ENCODE results near the gene PNLIPRP3.
"Not testable (repeated sequence)": the region's sequence is repeated elsewhere in the genome, so short reads cannot be mapped to it uniquely, and the experiment has no call there.

The PNLIPRP3 gene

GRCh38 chr10:116427671-116428070 is at the start of gene PNLIPRP3:
Gene PNLIPRP3 (plus strand): TSS chr10:116427847. CDS start chr10:116428013, 166 bp downstream.
- no peak within 1 kb of the TSS for H3K4me3 ChIP-seq (ENCODE audit: low read length)
- no peaks in the 10 kb centered on the region for H3K9me3 ChIP-seq (ENCODE audit: low read length)
- H2AFZ ChIP-seq (ENCODE audit: low read depth, low read length), result no peak within 1 kb of the TSS
- H3K4me1 ChIP-seq (ENCODE audit: insufficient read depth, low read length), result no peaks in the 10 kb centered on the region
- peaks cover 3% of the 10 kb centered on the region for H3K27me3 ChIP-seq (ENCODE audit: insufficient read depth, low read length)
- H3K36me3 ChIP-seq (ENCODE audit: insufficient read depth, low read length), result no peaks in the 10 kb centered on the region

GRCh38 chr10:116382290-116382689 is 45.4 kb upstream of the PNLIPRP3 start:
- Histone ChIP-seq H3K9me3 (ENCODE audit: low read length) (no peaks in the 10 kb centered on the region), H3K36me3 (ENCODE audit: insufficient read depth, low read length) (no peaks in the 10 kb centered on the region), H3K4me1 (ENCODE audit: insufficient read depth, low read length) (peaks cover 21% of the 10 kb centered on the region), H3K27me3 (ENCODE audit: insufficient read depth, low read length) (no peaks in the 10 kb centered on the region), H3K4me3 (ENCODE audit: low read length) (no peak overlapping the region), H2AFZ (ENCODE audit: low read depth, low read length) (no peak overlapping the region)

GRCh38 chr10:116385311-116385710 is 42.3 kb upstream of the PNLIPRP3 start:
- Histone ChIP-seq H3K27me3 (ENCODE audit: insufficient read depth, low read length) (no peaks in the 10 kb centered on the region), H3K36me3 (ENCODE audit: insufficient read depth, low read length) (no peaks in the 10 kb centered on the region), H3K9me3 (ENCODE audit: low read length) (no peaks in the 10 kb centered on the region), H3K4me1 (ENCODE audit: insufficient read depth, low read length) (peaks cover 21% of the 10 kb centered on the region), H3K4me3 (ENCODE audit: low read length) (no peak overlapping the region), H2AFZ (ENCODE audit: low read depth, low read length) (no peak overlapping the region)

- no peak overlapping the region for H2AFZ ChIP-seq (ENCODE audit: low read depth, low read length)
- H3K9me3 ChIP-seq (ENCODE audit: low read length), result no peaks in the 10 kb centered on the region
- H3K4me1 ChIP-seq (ENCODE audit: insufficient read depth, low read length), result peaks cover 21% of the 10 kb centered on the region
- no peaks in the 10 kb centered on the region for H3K36me3 ChIP-seq (ENCODE audit: insufficient read depth, low read length)
- no peak overlapping the region for H3K4me3 ChIP-seq (ENCODE audit: low read length)
- H3K27me3 ChIP-seq (ENCODE audit: insufficient read depth, low read length), result no peaks in the 10 kb centered on the region
Observed at GRCh38 chr10:116385994-116386809, 41.4 kb upstream of the PNLIPRP3 start.

GRCh38 chr10:116393246-116393831 is 34.3 kb upstream of the PNLIPRP3 start:
- not testable (repeated sequence) for H3K4me1 ChIP-seq (ENCODE audit: insufficient read depth, low read length); H2AFZ ChIP-seq (ENCODE audit: low read depth, low read length)

GRCh38 chr10:116395223-116395985 is 32.2 kb upstream of the PNLIPRP3 start:
- peaks cover 2% of the 10 kb centered on the region for H3K9me3 ChIP-seq (ENCODE audit: low read length)
- no peak overlapping the region for H2AFZ ChIP-seq (ENCODE audit: low read depth, low read length)
- no peaks in the 10 kb centered on the region for H3K27me3 ChIP-seq (ENCODE audit: insufficient read depth, low read length)
- no peaks in the 10 kb centered on the region for H3K4me1 ChIP-seq (ENCODE audit: insufficient read depth, low read length)
- H3K36me3 ChIP-seq (ENCODE audit: insufficient read depth, low read length), result no peaks in the 10 kb centered on the region
- H3K4me3 ChIP-seq (ENCODE audit: low read length), result no peak overlapping the region

More at GRCh38 chr10:116393246-116393831, 34.3 kb upstream of the PNLIPRP3 start:
- H3K36me3 ChIP-seq (ENCODE audit: insufficient read depth, low read length); H3K9me3 ChIP-seq (ENCODE audit: low read length); H3K27me3 ChIP-seq (ENCODE audit: insufficient read depth, low read length); H3K4me3 ChIP-seq (ENCODE audit: low read length): not testable (repeated sequence)

GRCh38 chr10:116398224-116398623 is 29.4 kb upstream of the PNLIPRP3 start:
- H3K36me3 ChIP-seq (ENCODE audit: insufficient read depth, low read length), result no peaks in the 10 kb centered on the region
- no peak overlapping the region for H3K4me3 ChIP-seq (ENCODE audit: low read length)
- H3K27me3 ChIP-seq (ENCODE audit: insufficient read depth, low read length), result no peaks in the 10 kb centered on the region
- H2AFZ ChIP-seq (ENCODE audit: low read depth, low read length), result peak overlapping the region; percentile 13
- peaks cover 2% of the 10 kb centered on the region for H3K9me3 ChIP-seq (ENCODE audit: low read length)
- H3K4me1 ChIP-seq (ENCODE audit: insufficient read depth, low read length), result no peaks in the 10 kb centered on the region

GRCh38 chr10:116402858-116403257 is 24.8 kb upstream of the PNLIPRP3 start:
- Histone ChIP-seq H3K4me1 (ENCODE audit: insufficient read depth, low read length) (no peaks in the 10 kb centered on the region), H3K9me3 (ENCODE audit: low read length) (no peaks in the 10 kb centered on the region), H3K36me3 (ENCODE audit: insufficient read depth, low read length) (no peaks in the 10 kb centered on the region), H3K4me3 (ENCODE audit: low read length) (no peak overlapping the region), H3K27me3 (ENCODE audit: insufficient read depth, low read length) (no peaks in the 10 kb centered on the region), H2AFZ (ENCODE audit: low read depth, low read length) (no peak overlapping the region)

- no peak overlapping the region for H2AFZ ChIP-seq (ENCODE audit: low read depth, low read length)
- H3K27me3 ChIP-seq (ENCODE audit: insufficient read depth, low read length), result no peaks in the 10 kb centered on the region
- no peak overlapping the region for H3K4me3 ChIP-seq (ENCODE audit: low read length)
- H3K36me3 ChIP-seq (ENCODE audit: insufficient read depth, low read length), result no peaks in the 10 kb centered on the region
- H3K4me1 ChIP-seq (ENCODE audit: insufficient read depth, low read length), result peaks cover 6% of the 10 kb centered on the region
- H3K9me3 ChIP-seq (ENCODE audit: low read length), result no peaks in the 10 kb centered on the region
Observed at GRCh38 chr10:116403740-116404250, 23.9 kb upstream of the PNLIPRP3 start.

GRCh38 chr10:116408719-116409118 is 18.9 kb upstream of the PNLIPRP3 start:
- Histone ChIP-seq H3K27me3 (ENCODE audit: insufficient read depth, low read length) (no peaks in the 10 kb centered on the region), H3K36me3 (ENCODE audit: insufficient read depth, low read length) (no peaks in the 10 kb centered on the region), H2AFZ (ENCODE audit: low read depth, low read length) (peak overlapping the region; percentile 34), H3K9me3 (ENCODE audit: low read length) (peaks cover 1% of the 10 kb centered on the region), H3K4me1 (ENCODE audit: insufficient read depth, low read length) (peaks cover 7% of the 10 kb centered on the region), H3K4me3 (ENCODE audit: low read length) (no peak overlapping the region)

GRCh38 chr10:116410351-116410750 is 17.3 kb upstream of the PNLIPRP3 start:
- H3K9me3 ChIP-seq (ENCODE audit: low read length), result peaks cover 1% of the 10 kb centered on the region
- H3K4me3 ChIP-seq (ENCODE audit: low read length), result no peak overlapping the region
- H2AFZ ChIP-seq (ENCODE audit: low read depth, low read length), result no peak overlapping the region
- no peaks in the 10 kb centered on the region for H3K36me3 ChIP-seq (ENCODE audit: insufficient read depth, low read length)
- no peaks in the 10 kb centered on the region for H3K27me3 ChIP-seq (ENCODE audit: insufficient read depth, low read length)
- peaks cover 7% of the 10 kb centered on the region for H3K4me1 ChIP-seq (ENCODE audit: insufficient read depth, low read length)

- H3K4me3 ChIP-seq (ENCODE audit: low read length), result no peak overlapping the region
- no peak overlapping the region for H2AFZ ChIP-seq (ENCODE audit: low read depth, low read length)
- H3K4me1 ChIP-seq (ENCODE audit: insufficient read depth, low read length), result no peaks in the 10 kb centered on the region
- no peaks in the 10 kb centered on the region for H3K36me3 ChIP-seq (ENCODE audit: insufficient read depth, low read length)
- no peaks in the 10 kb centered on the region for H3K9me3 ChIP-seq (ENCODE audit: low read length)
- no peaks in the 10 kb centered on the region for H3K27me3 ChIP-seq (ENCODE audit: insufficient read depth, low read length)
Observed at GRCh38 chr10:116417821-116418220, 9.8 kb upstream of the PNLIPRP3 start.

GRCh38 chr10:116418389-116418788 is 9.3 kb upstream of the PNLIPRP3 start:
- Histone ChIP-seq H3K9me3 (ENCODE audit: low read length) (no peaks in the 10 kb centered on the region), H2AFZ (ENCODE audit: low read depth, low read length) (no peak overlapping the region), H3K36me3 (ENCODE audit: insufficient read depth, low read length) (no peaks in the 10 kb centered on the region), H3K27me3 (ENCODE audit: insufficient read depth, low read length) (no peaks in the 10 kb centered on the region), H3K4me1 (ENCODE audit: insufficient read depth, low read length) (no peaks in the 10 kb centered on the region), H3K4me3 (ENCODE audit: low read length) (no peak overlapping the region)

Data from neuron (in vitro differentiated cells).